Activated T-helper 9 cell treated with anti-CD3 and anti-CD28 coated beads, Interleukin-2, amount 50 U/mL, for 16 hours (primary cell): Measurements from ENCODE around the gene FUT9.
"Not testable (repeated sequence)": the region's sequence is repeated elsewhere in the genome, so short reads cannot be mapped to it uniquely, and the experiment has no call there.

Experiments
- DNase-seq: peaks from one replicate; pipeline ENCODE4 v3.0.0-alpha.2; 2020; ENCODE audit warnings: low read depth

FUT9 gene

GRCh38 chr6:96186094-96186493, 170.3 kb downstream of the FUT9 start:
- DNase-seq, result no peak

GRCh38 chr6:96186516-96187195, 170.9 kb downstream of the FUT9 start:
- no peak for DNase-seq

GRCh38 chr6:96194675-96195074, 178.9 kb downstream of the FUT9 start:
- no peak for DNase-seq

- no peak for DNase-seq
Observed at GRCh38 chr6:96195272-96195671, 179.5 kb downstream of the FUT9 start.

- DNase-seq, result no peak
Observed at GRCh38 chr6:96196633-96197032, 180.9 kb downstream of the FUT9 start.

GRCh38 chr6:96197241-96197640, 181.5 kb downstream of the FUT9 start:
- DNase-seq, result no peak

- DNase-seq, result no peak
Observed at GRCh38 chr6:96202571-96202970, 186.8 kb downstream of the FUT9 start.

GRCh38 chr6:96211341-96211740, 195.6 kb downstream of the FUT9 start:
- no peak for DNase-seq

GRCh38 chr6:96212066-96212465, 196.3 kb downstream of the FUT9 start:
- no peak for DNase-seq

GRCh38 chr6:96213784-96214183, 198.0 kb downstream of the FUT9 start:
- no peak for DNase-seq

- no peak for DNase-seq
Observed at GRCh38 chr6:96223695-96224094, 207.9 kb downstream of the FUT9 start.

GRCh38 chr6:96227135-96227534, 211.4 kb downstream of the FUT9 start:
- DNase-seq, result no peak

- no peak for DNase-seq
Observed at GRCh38 chr6:96234444-96234843, 218.7 kb downstream of the FUT9 start.

- DNase-seq, result no peak
Observed at GRCh38 chr6:96235927-96236326, 220.2 kb downstream of the FUT9 start.

- no peak for DNase-seq
Observed at GRCh38 chr6:96236471-96236870, 220.7 kb downstream of the FUT9 start.

- DNase-seq, result no peak
Observed at GRCh38 chr6:96237638-96238347, 222.0 kb downstream of the FUT9 start.

- DNase-seq, result no peak
Observed at GRCh38 chr6:96246563-96246962, 230.8 kb downstream of the FUT9 start.

- DNase-seq, result no peak
Observed at GRCh38 chr6:96249755-96250154, 234.0 kb downstream of the FUT9 start.

- DNase-seq, result no peak
Observed at GRCh38 chr6:96257751-96258150, 242.0 kb downstream of the FUT9 start.

GRCh38 chr6:96260787-96261430, 245.1 kb downstream of the FUT9 start:
- not testable (repeated sequence) for DNase-seq
